Measurements from ENCODE around the gene IGF2BP3.
"Not testable (repeated sequence)": the region's sequence is repeated elsewhere in the genome, so short reads cannot be mapped to it uniquely, and the experiment has no call there.

The IGF2BP3 gene

GRCh38 chr7:23338439-23338838 lies 131.9 kb downstream of the IGF2BP3 start:
- no peak for DNase-seq

- DNase-seq, result no peak
Measured at GRCh38 chr7:23337374-23337773, 132.9 kb downstream of the IGF2BP3 start.

GRCh38 chr7:23336799-23337283 lies 133.4 kb downstream of the IGF2BP3 start:
- DNase-seq, result no peak

- DNase-seq, result no peak
Measured at GRCh38 chr7:23336086-23336485, 134.2 kb downstream of the IGF2BP3 start.

- DNase-seq, result no peak
Measured at GRCh38 chr7:23335621-23336020, 134.7 kb downstream of the IGF2BP3 start.

GRCh38 chr7:23335136-23335535 lies 135.2 kb downstream of the IGF2BP3 start:
- DNase-seq, result no peak

GRCh38 chr7:23334482-23335056 lies 135.7 kb downstream of the IGF2BP3 start:
- peak; percentile 98 for DNase-seq

GRCh38 chr7:23333671-23334246 lies 136.5 kb downstream of the IGF2BP3 start:
- peak; percentile 97 for DNase-seq

- peak; percentile 62 for DNase-seq
Measured at GRCh38 chr7:23332910-23333612, 137.2 kb downstream of the IGF2BP3 start.

GRCh38 chr7:23332193-23332592 lies 138.1 kb downstream of the IGF2BP3 start:
- DNase-seq, result no peak

GRCh38 chr7:23331132-23331531 lies 139.2 kb downstream of the IGF2BP3 start:
- no peak for DNase-seq

- no peak for DNase-seq
Measured at GRCh38 chr7:23315366-23315765, 154.9 kb downstream of the IGF2BP3 start.

GRCh38 chr7:23312141-23312540 lies 158.2 kb downstream of the IGF2BP3 start:
- not testable (repeated sequence) for DNase-seq

- no peak for DNase-seq
Measured at GRCh38 chr7:23308754-23309153, 161.5 kb downstream of the IGF2BP3 start.

- no peak for DNase-seq
Measured at GRCh38 chr7:23306936-23307521, 163.3 kb downstream of the IGF2BP3 start.

- peak; percentile 4 for DNase-seq
Measured at GRCh38 chr7:23299770-23300300, 170.5 kb downstream of the IGF2BP3 start.

GRCh38 chr7:23298885-23299769 lies 171.2 kb downstream of the IGF2BP3 start, which contains the start of gene MALSU1:
MALSU1 (plus strand) TSS chr7:23299339; CDS start chr7:23299353, 14 bp downstream.
- peak; percentile 97 for DNase-seq

- DNase-seq, result peak; percentile 89
Measured at GRCh38 chr7:23298141-23298881, 172.0 kb downstream of the IGF2BP3 start.

GRCh38 chr7:23295401-23295697 lies 174.9 kb downstream of the IGF2BP3 start:
- no peak for DNase-seq

- DNase-seq, result no peak
Measured at GRCh38 chr7:23294549-23295400, 175.5 kb downstream of the IGF2BP3 start.

Data from fibroblast of skin of scalp (primary cell).